Trophoblast cell (in vitro differentiated cells and primary cell): ENCODE data around the gene PWWP3B.

ENCODE experiments used
- DNase-seq, 2 donors: peaks; one replicate each; pipeline ENCODE4 v3.0.0-alpha.2; 2016
- H2AFZ ChIP-seq: 2 replicates; pipeline ENCODE4 v1.6.1; 2013; ENCODE audit warnings: low read length, moderate library complexity, mild to moderate bottlenecking; ENCODE audit not compliant: insufficient read depth, poor library complexity
- H2AK5ac ChIP-seq: 2 replicates; pipeline ENCODE4 v1.6.1; 2013; ENCODE audit warnings: mild to moderate bottlenecking, low read length
- H2BK120ac ChIP-seq: 2 replicates; pipeline ENCODE4 v1.6.1; 2013; ENCODE audit warnings: low read length, mild to moderate bottlenecking, moderate library complexity; ENCODE audit not compliant: insufficient read depth, poor library complexity
- H2BK12ac ChIP-seq: 2 replicates; pipeline ENCODE4 v1.6.1; 2013; ENCODE audit warnings: mild to moderate bottlenecking, low read length, moderate library complexity
- H2BK5ac ChIP-seq: 2 replicates; pipeline ENCODE4 v1.6.1; 2013; ENCODE audit warnings: low read length, low read depth, moderate library complexity, mild to moderate bottlenecking; ENCODE audit not compliant: poor library complexity
- H3K14ac ChIP-seq: 2 replicates; pipeline ENCODE4 v1.6.1; 2013; ENCODE audit warnings: mild to moderate bottlenecking, low read length
- H3K18ac ChIP-seq: 2 replicates; pipeline ENCODE4 v1.6.1; 2013; ENCODE audit warnings: mild to moderate bottlenecking, low read length
- H3K23ac ChIP-seq: 2 replicates; pipeline ENCODE4 v1.6.1; 2013; ENCODE audit warnings: low read length
- H3K27ac ChIP-seq: 2 replicates; pipeline ENCODE4 v1.5.1; 2013; ENCODE audit warnings: low read depth, mild to moderate bottlenecking, inconsistent platforms, low read length, moderate library complexity
- H3K27me3 ChIP-seq: 2 replicates; pipeline ENCODE4 v1.6.1; 2013; ENCODE audit warnings: inconsistent platforms, mild to moderate bottlenecking, low read length, moderate library complexity; ENCODE audit not compliant: insufficient read depth
- H3K36me3 ChIP-seq, 2 experiments: 1 replicate in 1 of 2; 2 replicates in 1 of 2; pipeline ENCODE4 v1.6.1; 2013; ENCODE audit warnings: low read length in 2 of 2, mild to moderate bottlenecking in 2 of 2, moderate library complexity in 1 of 2; ENCODE audit not compliant: insufficient read depth in 2 of 2, control insufficient read depth in 1 of 2
- H3K4ac ChIP-seq: 2 replicates; pipeline ENCODE4 v1.6.1; 2013; ENCODE audit warnings: low read depth, mild to moderate bottlenecking, low read length, moderate library complexity
- H3K4me1 ChIP-seq, 2 experiments: 1 replicate in 1 of 2; 2 replicates in 1 of 2; pipeline ENCODE4 v1.6.1; 2013; ENCODE audit warnings: low read length in 2 of 2, mild to moderate bottlenecking in 2 of 2, moderate library complexity in 1 of 2; ENCODE audit not compliant: insufficient read depth in 2 of 2, control insufficient read depth in 1 of 2
- H3K4me2 ChIP-seq: 2 replicates; pipeline ENCODE4 v1.6.1; 2013; ENCODE audit warnings: inconsistent platforms, mild to moderate bottlenecking, low read length, moderate library complexity
- H3K4me3 ChIP-seq: 2 replicates; pipeline ENCODE4 v1.5.1; 2013; ENCODE audit warnings: mild to moderate bottlenecking, low read depth, low read length, inconsistent platforms
- H3K79me1 ChIP-seq: one replicate; pipeline ENCODE4 v1.6.1; 2013; ENCODE audit warnings: low read length
- H3K79me2 ChIP-seq: 2 replicates; pipeline ENCODE4 v1.6.1; 2013; ENCODE audit warnings: low read length, mild to moderate bottlenecking; ENCODE audit not compliant: control insufficient read depth, insufficient read depth, poor library complexity
- H3K9ac ChIP-seq: 2 replicates; pipeline ENCODE4 v1.6.1; 2013; ENCODE audit warnings: mild to moderate bottlenecking, low read length
- H3K9me3 ChIP-seq: 2 replicates; pipeline ENCODE4 v1.6.1; 2013; ENCODE audit warnings: low read depth, mild to moderate bottlenecking, control low read depth, inconsistent platforms, low read length; ENCODE audit not compliant: insufficient read depth
- H4K12ac ChIP-seq: 2 replicates; pipeline ENCODE4 v1.6.1; 2013; ENCODE audit warnings: low read depth, mild to moderate bottlenecking, low read length, moderate library complexity
- H4K8ac ChIP-seq: 2 replicates; pipeline ENCODE4 v1.6.1; 2013; ENCODE audit warnings: low read depth, mild to moderate bottlenecking, low read length, moderate library complexity
- H4K91ac ChIP-seq: one replicate; pipeline ENCODE4 v1.6.1; 2013; ENCODE audit warnings: low read depth, mild to moderate bottlenecking, low read length, moderate library complexity
- WGBS: extraction: QIAGEN DNeasy Blood & Tissue Kit; methylation state at CpG from one replicate; pipeline ENCODE4 v1.1.7; 2013; ENCODE audit warnings: missing lambda C conversion rate; ENCODE audit not compliant: insufficient read length, insufficient coverage; ENCODE audit errors: extremely low coverage; 5-methylcytosine and 5-hydroxymethylcytosine counted together

The PWWP3B gene

GRCh38 chrX:106159861-106160282 lies 8.2 kb upstream of the PWWP3B start:
- H4K8ac ChIP-seq, result no peak overlapping the region
- H3K9ac ChIP-seq, result no peak overlapping the region
- H4K91ac ChIP-seq, result no peak overlapping the region
- H2AK5ac ChIP-seq, result no peak overlapping the region
- no peaks in the 10 kb centered on the region for H3K27me3 ChIP-seq
- no peak overlapping the region for H3K18ac ChIP-seq
- no peaks in the 10 kb centered on the region for H3K79me1 ChIP-seq
- H2AFZ ChIP-seq, result no peak overlapping the region
- no peaks in the 10 kb centered on the region for H3K79me2 ChIP-seq
- H4K12ac ChIP-seq, result no peak overlapping the region
- no peaks in the 10 kb centered on the region for H3K9me3 ChIP-seq
- no peak overlapping the region for H2BK5ac ChIP-seq
- no peak overlapping the region for H2BK12ac ChIP-seq
- no peaks in the 10 kb centered on the region for H3K4me1 ChIP-seq
- DNase-seq, result no peak
- no peaks in the 10 kb centered on the region for H3K36me3 ChIP-seq
- H2BK120ac ChIP-seq, result no peak overlapping the region
- no peak overlapping the region for H3K4me2 ChIP-seq
- H3K14ac ChIP-seq, result no peak overlapping the region
- H3K27ac ChIP-seq, result no peak overlapping the region
- H3K23ac ChIP-seq, result no peak overlapping the region
- no peak overlapping the region for H3K4ac ChIP-seq
- H3K4me3 ChIP-seq, result no peak overlapping the region

GRCh38 chrX:106170318-106170717 lies 2.2 kb downstream of the PWWP3B start:
- H3K27me3 ChIP-seq, result no peaks in the 10 kb centered on the region
- H2AFZ ChIP-seq, result no peak overlapping the region
- H3K9ac ChIP-seq, result no peak overlapping the region
- H3K9me3 ChIP-seq, result no peaks in the 10 kb centered on the region
- H3K79me1 ChIP-seq, result no peaks in the 10 kb centered on the region
- H3K79me2 ChIP-seq, result no peaks in the 10 kb centered on the region
- H4K91ac ChIP-seq, result no peak overlapping the region
- no CpG with 5 or more reads among the region's 1 CpG for WGBS
- H3K23ac ChIP-seq, result no peak overlapping the region
- DNase-seq, result peak in 1 of 2 donors; percentile 65
- no peak overlapping the region for H3K4ac ChIP-seq
- H2BK120ac ChIP-seq, result no peak overlapping the region
- H3K18ac ChIP-seq, result no peak overlapping the region
- H3K4me2 ChIP-seq, result no peak overlapping the region
- no peaks in the 10 kb centered on the region for H3K4me1 ChIP-seq
- H3K36me3 ChIP-seq, result no peaks in the 10 kb centered on the region
- H2AK5ac ChIP-seq, result no peak overlapping the region
- no peak overlapping the region for H2BK5ac ChIP-seq
- H3K4me3 ChIP-seq, result no peak overlapping the region
- no peak overlapping the region for H3K27ac ChIP-seq
- H2BK12ac ChIP-seq, result no peak overlapping the region
- H4K8ac ChIP-seq, result no peak overlapping the region
- no peak overlapping the region for H4K12ac ChIP-seq
- no peak overlapping the region for H3K14ac ChIP-seq

- no CpG with 5 or more reads among the region's 3 CpGs for WGBS
- Histone ChIP-seq H3K4me2 (no peak overlapping the region), H3K9me3 (no peaks in the 10 kb centered on the region), H3K27me3 (no peaks in the 10 kb centered on the region), H2AK5ac (no peak overlapping the region), H2BK120ac (no peak overlapping the region), H3K18ac (no peak overlapping the region), H3K36me3 (no peaks in the 10 kb centered on the region), H3K4me3 (no peak overlapping the region), H4K91ac (no peak overlapping the region), H3K79me1 (no peaks in the 10 kb centered on the region), H2BK12ac (no peak overlapping the region), H3K79me2 (no peaks in the 10 kb centered on the region), H4K12ac (no peak overlapping the region), H3K27ac (no peak overlapping the region), H3K4ac (no peak overlapping the region), H3K14ac (no peak overlapping the region), H4K8ac (no peak overlapping the region), H2BK5ac (no peak overlapping the region), H3K23ac (no peak overlapping the region), H3K9ac (no peak overlapping the region), H2AFZ (no peak overlapping the region), H3K4me1 (no peaks in the 10 kb centered on the region)
- DNase-seq, result peak; percentile 15 to 58
Measured at GRCh38 chrX:106171293-106171820, 3.3 kb downstream of the PWWP3B start.

- Histone ChIP-seq H4K12ac (no peak overlapping the region), H3K36me3 (peaks cover 0 to 2% of the 10 kb centered on the region in 2 experiments), H3K4me2 (peak overlapping the region; percentile 30), H2BK12ac (no peak overlapping the region), H3K9ac (no peak overlapping the region), H3K27me3 (no peaks in the 10 kb centered on the region), H3K14ac (no peak overlapping the region), H3K4ac (no peak overlapping the region), H2AK5ac (no peak overlapping the region), H2AFZ (no peak overlapping the region), H4K91ac (no peak overlapping the region), H3K79me2 (no peaks in the 10 kb centered on the region), H3K79me1 (peaks cover 2% of the 10 kb centered on the region), H2BK5ac (no peak overlapping the region), H3K18ac (no peak overlapping the region), H3K27ac (no peak overlapping the region), H3K4me1 (no peaks in the 10 kb centered on the region), H3K4me3 (no peak overlapping the region), H2BK120ac (no peak overlapping the region), H3K23ac (no peak overlapping the region), H3K9me3 (no peaks in the 10 kb centered on the region), H4K8ac (no peak overlapping the region)
- WGBS, result no CpG with 5 or more reads among the region's 22 CpGs
- DNase-seq, result peak in 1 of 2 donors; percentile 42
Measured at GRCh38 chrX:106177106-106177981, 9.2 kb downstream of the PWWP3B start.
